SK-N-SH treated with all-trans-retinoic acid at 6 μM for 48 hours (cell line): ENCODE results near the gene DCTN5.

Source experiments
- ISL1 ChIP-seq: fragments of 250-450 bp; sonication (Bioruptor Pico); IDR thresholded peaks from 2 replicates; pipeline ENCODE4 v2.1.2; 2022; ENCODE audit warnings: mild to moderate bottlenecking, moderate library complexity
- PPARA ChIP-seq: fragments of 250-450 bp; sonication (Bioruptor Pico); IDR thresholded peaks from 2 replicates; pipeline ENCODE4 v1.5.0; 2020; ENCODE audit warnings: mild to moderate bottlenecking, borderline replicate concordance
- ZFP30 ChIP-seq: fragments of 450-650 bp; formaldehyde crosslinking; IDR thresholded peaks from 2 replicates; pipeline ENCODE4 v1.5.0; 2022; ENCODE audit warnings: mild to moderate bottlenecking, moderate library complexity

- TF ChIP-seq ISL1 (no peak), PPARA (no peak), ZFP30 (no peak)
These were observed 11.8 kb upstream of the DCTN5 start for GRCh38 chr16:23629516-23629915.
